Cerebellar cortex (tissue), 1 donor: ENCODE data around the gene URB1.
A peak's percentile ranks its signal among the peaks of the same experiment; 100 is the strongest.
"Not testable (repeated sequence)": the region's sequence is repeated elsewhere in the genome, so short reads cannot be mapped to it uniquely, and the experiment has no call there.

Source experiments
- DNase-seq: peaks from one replicate; pipeline ENCODE4 v3.0.0-alpha.2; 2015; ENCODE audit warnings: low spot score

Gene URB1

DNA sequence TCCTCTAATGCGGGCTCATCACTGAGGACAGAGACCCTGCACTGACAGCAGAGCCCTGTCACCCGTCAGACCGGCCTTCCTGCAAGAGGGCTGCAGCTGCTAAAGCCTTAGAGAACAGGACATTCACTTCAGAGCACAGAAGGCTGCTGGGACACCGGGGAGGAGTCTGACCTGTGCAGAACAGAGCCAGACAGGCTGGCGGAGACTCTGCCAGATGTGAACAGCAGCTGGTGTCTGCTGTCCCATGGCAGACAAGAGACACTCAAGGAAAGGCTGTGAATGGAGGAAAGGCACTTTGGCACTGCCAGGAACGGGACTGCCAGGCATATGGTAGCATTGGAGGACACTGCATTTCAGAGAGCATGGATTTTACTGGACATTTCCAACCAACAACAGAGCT, 72.8 kb downstream of the URB1 start:
- no peak for DNase-seq

DNA sequence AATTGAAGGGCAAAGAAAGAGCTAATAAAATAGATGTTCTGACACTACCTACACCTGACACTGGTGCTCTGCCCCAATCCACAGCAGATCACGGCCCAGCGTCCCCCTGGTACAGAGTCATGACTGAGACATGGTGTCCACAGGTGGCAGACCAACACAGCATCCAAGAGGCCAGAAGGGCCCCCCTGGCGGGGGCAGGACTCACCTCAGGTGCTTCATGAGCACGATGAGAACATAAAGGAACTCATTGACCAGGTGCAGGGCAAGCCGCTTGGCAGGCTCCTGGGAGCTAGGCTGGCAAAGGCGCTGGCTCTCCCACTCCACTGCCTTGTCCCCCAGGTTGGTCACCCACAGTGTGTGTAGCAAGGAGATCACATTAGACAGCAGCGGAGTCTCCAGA, 73.8 kb downstream of the URB1 start:
- DNase-seq = no peak

DNA sequence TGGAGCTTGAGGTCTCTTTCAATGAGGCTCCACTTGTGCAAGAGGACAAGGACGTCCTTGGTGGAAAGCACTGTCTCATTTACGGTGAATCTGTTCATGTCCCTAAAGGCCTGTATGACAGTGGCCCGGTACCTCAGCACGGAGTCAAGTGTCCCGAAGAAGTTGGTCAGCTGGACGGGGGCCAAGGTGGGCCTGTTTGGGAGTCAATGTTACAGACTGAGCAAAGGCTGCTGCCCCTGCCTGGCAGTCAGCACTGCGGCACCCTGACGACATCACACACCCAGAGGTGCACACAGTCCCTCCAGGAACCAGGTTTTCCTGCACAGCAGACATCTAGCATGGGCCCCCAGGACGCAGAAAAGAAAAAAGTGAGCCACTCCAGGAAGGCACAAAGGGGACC, 75.1 kb downstream of the URB1 start:
- no peak for DNase-seq

DNA sequence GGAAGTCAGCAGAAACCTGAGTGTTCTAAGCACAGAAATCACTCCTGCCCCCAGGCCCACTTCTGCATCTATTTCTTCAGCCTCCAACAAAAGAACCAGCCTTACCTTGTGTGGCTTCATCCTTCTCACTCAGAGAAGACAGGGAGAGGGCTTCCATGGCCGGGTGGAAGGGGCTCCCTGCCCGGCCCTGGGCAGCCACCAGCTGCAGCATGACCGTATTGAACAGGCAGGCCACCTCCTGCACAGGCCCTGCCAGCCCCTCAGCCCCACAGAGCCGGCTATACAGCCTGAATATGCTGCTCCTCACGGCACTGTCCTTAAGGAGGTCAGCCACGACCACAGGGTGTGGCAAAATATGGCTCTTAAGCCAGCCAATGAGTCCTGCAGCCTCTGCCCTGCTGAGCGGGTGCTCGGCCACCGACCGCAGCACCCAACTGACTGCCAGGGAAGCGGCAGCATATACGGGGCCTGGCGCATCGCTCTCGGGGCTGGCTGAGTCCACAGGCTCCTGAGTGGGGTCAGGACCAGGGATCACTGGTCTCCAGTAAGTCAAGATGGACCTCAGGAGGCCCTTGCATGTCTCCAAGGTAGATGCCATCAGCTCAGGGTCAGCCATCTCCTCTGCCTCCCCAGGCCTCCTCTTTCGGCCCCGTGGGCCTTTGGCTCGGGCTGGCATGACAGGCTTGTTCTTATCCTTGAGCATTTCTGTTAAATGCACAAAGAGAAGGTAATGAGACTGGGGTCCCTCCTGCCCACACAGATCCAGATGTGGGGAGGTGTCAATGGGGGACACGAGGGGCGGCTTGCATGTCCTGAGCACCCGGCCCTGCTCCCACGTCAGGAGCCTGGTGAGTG, 76.2 kb downstream of the URB1 start:
- no peak for DNase-seq

GRCh38 chr21:32315511-32316281, 77.1 kb downstream of the URB1 start:
- DNase-seq = no peak

GRCh38 chr21:32314806-32315205, 78.0 kb downstream of the URB1 start:
- DNase-seq = no peak

GRCh38 chr21:32312976-32313375, 79.8 kb downstream of the URB1 start:
- DNase-seq = no peak

GRCh38 chr21:32312326-32312725, 80.5 kb downstream of the URB1 start:
- no peak for DNase-seq

- no peak for DNase-seq
Measured at GRCh38 chr21:32311621-32312020, 81.2 kb downstream of the URB1 start.

DNA sequence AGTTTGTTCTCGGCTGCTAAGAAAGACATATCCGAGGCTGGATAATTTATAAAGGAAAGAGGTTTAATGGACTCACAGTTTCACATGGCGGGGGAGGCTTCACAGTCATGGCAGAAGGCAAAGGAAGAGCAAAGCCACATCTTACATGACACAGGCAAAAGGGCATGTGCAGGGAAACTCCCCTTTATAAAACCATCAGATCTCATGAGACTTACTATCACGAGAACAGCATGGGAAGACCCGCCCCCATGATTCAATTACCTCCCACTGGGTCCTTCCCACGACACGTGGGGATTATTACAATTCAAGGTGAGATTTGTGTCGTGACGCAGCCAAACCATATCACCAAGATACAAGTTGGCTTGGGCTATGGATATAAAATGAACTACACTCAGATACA, 81.8 kb downstream of the URB1 start:
- not testable (repeated sequence) for DNase-seq

DNA sequence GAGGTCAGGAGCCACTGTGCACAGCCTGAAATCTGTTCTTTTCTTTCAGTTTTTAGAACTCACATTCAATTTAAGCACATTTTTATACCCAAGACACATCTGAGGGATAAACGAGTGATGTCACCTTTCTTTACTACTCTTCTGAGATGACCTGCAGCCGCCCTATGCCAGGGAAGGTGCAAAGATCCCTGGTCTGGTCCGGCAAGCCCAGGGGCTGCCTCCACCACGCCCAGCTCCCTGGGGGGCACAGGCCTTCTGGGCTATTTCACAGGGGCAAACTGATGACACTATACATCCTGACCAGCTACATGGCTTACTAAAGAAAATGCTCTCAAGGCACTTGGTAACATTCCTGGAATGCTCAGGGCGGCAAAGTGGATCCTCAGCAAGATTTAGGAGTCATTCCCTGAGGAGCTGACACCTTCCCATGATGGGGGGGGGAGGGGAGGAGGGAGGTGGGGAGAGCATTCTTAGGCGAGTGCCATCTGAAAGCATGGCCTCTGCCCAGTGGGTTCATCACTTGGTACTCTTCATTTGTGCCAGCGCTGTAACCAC, 82.8 kb downstream of the URB1 start:
- no peak for DNase-seq

DNA sequence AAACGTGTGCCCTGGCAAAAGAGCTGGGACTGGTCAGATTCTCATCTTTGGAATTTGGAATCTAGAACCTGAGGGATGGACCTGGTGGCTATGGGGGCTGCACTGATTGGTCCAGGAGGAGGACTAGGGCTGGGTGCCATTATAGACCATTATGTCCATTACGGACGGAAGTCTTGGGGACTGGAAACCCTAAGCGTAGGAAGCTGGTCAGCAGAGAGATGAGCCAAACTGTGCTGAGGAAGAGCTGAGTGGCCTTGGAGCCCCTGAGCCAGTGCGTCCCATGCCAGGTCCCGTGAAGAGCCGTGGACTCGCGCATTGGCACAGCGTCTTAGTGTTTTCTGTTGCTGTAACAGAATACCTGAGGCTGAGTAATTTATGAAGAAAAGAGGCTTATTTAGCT, 84.1 kb downstream of the URB1 start:
- no peak for DNase-seq

DNA sequence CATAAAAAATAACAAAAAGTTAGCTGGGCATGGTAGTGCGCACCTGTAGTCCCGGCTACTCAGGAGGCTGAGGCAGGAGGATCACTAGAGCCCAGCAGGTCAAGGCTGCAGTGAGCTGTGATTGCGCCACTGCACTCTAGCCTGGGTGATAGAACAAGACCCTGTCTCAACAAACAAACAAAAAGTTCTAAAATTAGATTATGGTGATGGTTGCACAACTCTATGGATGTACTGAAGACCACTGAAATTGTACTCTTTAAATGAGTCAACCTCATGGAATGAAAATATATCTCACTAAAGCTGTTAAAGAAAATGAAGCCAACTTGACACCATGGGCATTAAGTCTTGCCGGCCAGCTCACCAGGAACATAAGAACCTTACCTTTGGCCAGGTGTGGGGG, 85.1 kb downstream of the URB1 start:
- DNase-seq = no peak

GRCh38 chr21:32306021-32306780, 86.6 kb downstream of the URB1 start:
- peak; percentile 16 for DNase-seq

GRCh38 chr21:32304998-32305397, 87.8 kb downstream of the URB1 start:
- DNase-seq = no peak

GRCh38 chr21:32303385-32303784, 89.4 kb downstream of the URB1 start:
- no peak for DNase-seq

- no peak for DNase-seq
Measured at GRCh38 chr21:32302560-32302959, 90.3 kb downstream of the URB1 start.

DNA sequence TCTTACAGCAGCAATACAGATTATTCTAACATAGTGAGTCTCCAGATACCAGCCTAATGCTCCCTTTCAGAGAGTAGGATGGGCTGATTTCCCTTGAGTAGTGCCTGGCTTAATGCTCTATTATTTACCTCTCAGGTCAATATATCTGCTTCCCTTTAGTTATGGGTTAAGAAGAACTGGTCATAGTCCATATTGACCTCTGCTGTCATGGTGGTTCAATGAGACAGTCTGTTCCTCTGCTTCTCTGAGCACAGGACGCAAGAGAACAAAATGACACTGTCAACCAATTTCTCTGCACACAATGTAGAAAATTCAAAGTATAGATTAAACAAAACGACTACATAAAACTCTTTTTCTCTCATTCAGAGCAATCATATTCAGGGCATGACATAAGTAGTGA, 91.2 kb downstream of the URB1 start:
- no peak for DNase-seq

DNA sequence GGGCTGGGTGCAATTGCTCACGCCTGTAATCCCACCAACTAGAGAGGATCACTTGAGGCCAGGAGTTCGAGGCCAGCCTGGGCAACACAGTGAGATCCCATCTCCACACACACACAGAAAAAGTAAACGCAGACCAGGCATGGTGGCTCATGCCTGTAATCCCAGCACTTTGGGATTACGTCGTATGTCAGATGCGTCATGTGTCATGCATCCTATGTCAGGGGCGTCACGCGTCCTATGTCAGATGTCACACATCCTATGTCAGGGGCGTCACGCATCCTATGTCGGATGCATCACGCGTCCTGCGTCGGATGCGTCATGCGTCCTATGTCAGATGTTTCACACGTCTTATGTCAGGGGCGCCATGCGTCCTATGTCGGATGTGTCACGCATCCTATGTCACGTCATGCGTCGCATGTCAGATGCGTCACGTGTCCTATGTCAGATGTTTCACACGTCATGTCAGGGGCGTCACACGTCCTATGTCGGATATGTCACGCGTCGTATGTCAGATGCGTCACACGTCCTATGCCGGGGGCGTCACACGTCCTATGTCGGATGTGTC, 92.6 kb downstream of the URB1 start:
- DNase-seq = no peak

GRCh38 chr21:32299695-32300094, 93.1 kb downstream of the URB1 start:
- DNase-seq = no peak

DNA sequence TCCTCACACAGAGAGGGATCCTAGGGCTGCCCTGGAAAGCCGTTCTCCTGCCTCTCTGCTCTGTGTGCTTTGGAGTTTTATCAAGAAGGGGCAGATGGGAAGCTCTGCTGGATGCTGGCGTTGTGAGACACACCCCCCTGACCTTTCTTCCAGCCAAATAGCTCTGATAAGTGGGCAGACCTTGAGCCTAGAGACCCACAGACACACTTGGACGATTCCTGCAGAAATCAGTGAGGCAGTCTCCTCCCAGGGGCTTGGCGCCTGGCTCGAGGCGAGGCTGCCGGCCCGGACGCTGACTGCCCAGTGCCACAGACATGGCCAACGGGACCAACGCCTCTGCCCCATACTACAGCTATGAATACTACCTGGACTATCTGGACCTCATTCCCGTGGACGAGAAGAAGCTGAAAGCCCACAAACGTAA, 94.1 kb downstream of the URB1 start, which contains the start of gene MRAP:
Gene MRAP (plus strand): TSS at position 198 of the 424 bp plus-strand sequence. CDS start 117 bp downstream, at position 315.
- DNase-seq = peak; percentile 88

- DNase-seq = no peak
Measured at GRCh38 chr21:32298148-32298559, 94.7 kb downstream of the URB1 start.
